Measurements from ENCODE around the gene ANKMY2.

ANKMY2 gene

DNA sequence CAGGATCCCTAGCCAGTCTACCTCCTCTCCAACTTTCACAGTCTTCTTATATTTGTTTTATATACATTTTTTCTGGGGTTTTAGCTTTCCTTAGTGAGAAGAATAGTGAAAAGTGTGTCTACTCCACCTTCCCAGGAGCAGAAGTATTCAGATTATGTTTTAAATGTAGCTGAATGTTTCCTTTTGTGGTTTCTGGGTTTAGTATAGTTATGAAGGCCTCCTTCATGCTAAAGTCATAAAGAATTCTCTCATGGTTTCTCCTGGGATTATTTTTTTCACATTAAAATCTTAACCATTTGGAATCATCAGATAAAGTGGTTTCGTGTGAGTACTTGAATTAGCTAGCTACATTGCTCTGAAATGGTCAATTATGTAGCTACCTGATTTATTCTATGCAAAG lies 50.9 kb downstream of the ANKMY2 start:
- TF ChIP-seq, protein P1, sequence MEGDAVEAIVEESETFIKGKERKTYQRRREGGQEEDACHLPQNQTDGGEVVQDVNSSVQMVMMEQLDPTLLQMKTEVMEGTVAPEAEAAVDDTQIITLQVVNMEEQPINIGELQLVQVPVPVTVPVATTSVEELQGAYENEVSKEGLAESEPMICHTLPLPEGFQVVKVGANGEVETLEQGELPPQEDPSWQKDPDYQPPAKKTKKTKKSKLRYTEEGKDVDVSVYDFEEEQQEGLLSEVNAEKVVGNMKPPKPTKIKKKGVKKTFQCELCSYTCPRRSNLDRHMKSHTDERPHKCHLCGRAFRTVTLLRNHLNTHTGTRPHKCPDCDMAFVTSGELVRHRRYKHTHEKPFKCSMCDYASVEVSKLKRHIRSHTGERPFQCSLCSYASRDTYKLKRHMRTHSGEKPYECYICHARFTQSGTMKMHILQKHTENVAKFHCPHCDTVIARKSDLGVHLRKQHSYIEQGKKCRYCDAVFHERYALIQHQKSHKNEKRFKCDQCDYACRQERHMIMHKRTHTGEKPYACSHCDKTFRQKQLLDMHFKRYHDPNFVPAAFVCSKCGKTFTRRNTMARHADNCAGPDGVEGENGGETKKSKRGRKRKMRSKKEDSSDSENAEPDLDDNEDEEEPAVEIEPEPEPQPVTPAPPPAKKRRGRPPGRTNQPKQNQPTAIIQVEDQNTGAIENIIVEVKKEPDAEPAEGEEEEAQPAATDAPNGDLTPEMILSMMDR (IDR thresholded peaks at IDR 0.05): no peak
- peaks cover 6% of the 10 kb centered on the region for H3K4me1 ChIP-seq
- H3K27ac ChIP-seq: no peak overlapping the region
- no peaks in the 10 kb centered on the region for H3K27me3 ChIP-seq (ENCODE audit: control insufficient read depth, insufficient read depth, low read length)
- H3K4me3 ChIP-seq (ENCODE audit: low read depth, low read length): no peak overlapping the region
- no peak overlapping the region for H2AFZ ChIP-seq
- no peak overlapping the region for H3K4me2 ChIP-seq (ENCODE audit: low read length)
- no peaks in the 10 kb centered on the region for H3K36me3 ChIP-seq (ENCODE audit: control insufficient read depth, insufficient read depth, low read length)
- no peaks in the 10 kb centered on the region for H3K79me2 ChIP-seq
- H3K9me3 ChIP-seq (ENCODE audit: control insufficient read depth, low read length): no peaks in the 10 kb centered on the region
- H3K9ac ChIP-seq: no peak overlapping the region

DNA sequence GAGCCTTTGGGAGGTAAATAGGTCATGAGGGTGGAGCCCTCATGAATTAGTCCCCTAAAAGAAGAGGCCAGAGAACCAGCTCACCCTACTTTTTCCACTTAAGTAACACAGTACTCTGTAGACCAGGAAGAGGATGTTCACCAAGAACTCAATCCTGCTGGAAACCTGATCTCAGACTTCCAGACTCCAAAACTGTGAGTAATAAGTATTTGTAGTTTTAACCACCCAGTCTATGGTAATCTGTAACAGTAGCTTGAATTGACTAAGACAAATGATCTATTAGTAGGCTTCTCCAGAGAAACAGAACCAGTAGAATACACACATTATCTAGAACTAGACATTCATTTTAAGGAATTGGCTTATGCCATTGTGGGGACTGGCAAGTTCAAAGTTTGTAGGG lies 51.5 kb downstream of the ANKMY2 start:
- Histone ChIP-seq H3K4me3 (ENCODE audit: low read depth, low read length) (no peak overlapping the region), H2AFZ (no peak overlapping the region), H3K4me1 (peaks cover 6% of the 10 kb centered on the region), H3K79me2 (no peaks in the 10 kb centered on the region), H3K9me3 (ENCODE audit: control insufficient read depth, low read length) (no peaks in the 10 kb centered on the region), H3K9ac (no peak overlapping the region), H3K4me2 (ENCODE audit: low read length) (no peak overlapping the region), H3K27me3 (ENCODE audit: control insufficient read depth, insufficient read depth, low read length) (no peaks in the 10 kb centered on the region), H3K36me3 (ENCODE audit: control insufficient read depth, insufficient read depth, low read length) (no peaks in the 10 kb centered on the region), H3K27ac (no peak overlapping the region)
- TF ChIP-seq, protein P1 (IDR thresholded peaks at IDR 0.05): no peak

DNA sequence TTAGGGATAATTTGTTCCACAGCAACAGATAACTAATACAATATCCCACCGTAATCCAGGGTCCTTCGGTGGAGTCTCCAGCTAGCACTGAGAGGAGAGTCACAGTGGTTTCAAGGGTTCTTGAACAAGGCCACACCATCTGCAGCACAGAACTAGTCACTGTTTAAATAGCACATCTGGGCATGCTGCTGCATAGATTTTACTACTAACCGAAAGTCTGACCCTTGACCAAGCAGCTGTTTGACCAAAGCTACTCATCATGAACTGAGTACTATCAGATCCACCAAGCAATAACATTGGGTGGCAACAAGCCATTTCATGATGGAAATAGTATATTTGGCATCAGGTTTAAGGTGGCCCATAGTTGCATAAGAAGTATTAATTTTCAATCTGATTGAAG lies 53.2 kb downstream of the ANKMY2 start:
- H2AFZ ChIP-seq: no peak overlapping the region
- H3K4me1 ChIP-seq: peaks cover 6% of the 10 kb centered on the region
- no peak overlapping the region for H3K4me2 ChIP-seq (ENCODE audit: low read length)
- no peaks in the 10 kb centered on the region for H3K79me2 ChIP-seq
- H3K9ac ChIP-seq: no peak overlapping the region
- no peaks in the 10 kb centered on the region for H3K9me3 ChIP-seq (ENCODE audit: control insufficient read depth, low read length)
- H3K4me3 ChIP-seq (ENCODE audit: low read depth, low read length): no peak overlapping the region
- no peaks in the 10 kb centered on the region for H3K27me3 ChIP-seq (ENCODE audit: control insufficient read depth, insufficient read depth, low read length)
- TF ChIP-seq, protein P1 (IDR thresholded peaks at IDR 0.05): no peak
- H3K27ac ChIP-seq: no peak overlapping the region
- no peaks in the 10 kb centered on the region for H3K36me3 ChIP-seq (ENCODE audit: control insufficient read depth, insufficient read depth, low read length)

DNA sequence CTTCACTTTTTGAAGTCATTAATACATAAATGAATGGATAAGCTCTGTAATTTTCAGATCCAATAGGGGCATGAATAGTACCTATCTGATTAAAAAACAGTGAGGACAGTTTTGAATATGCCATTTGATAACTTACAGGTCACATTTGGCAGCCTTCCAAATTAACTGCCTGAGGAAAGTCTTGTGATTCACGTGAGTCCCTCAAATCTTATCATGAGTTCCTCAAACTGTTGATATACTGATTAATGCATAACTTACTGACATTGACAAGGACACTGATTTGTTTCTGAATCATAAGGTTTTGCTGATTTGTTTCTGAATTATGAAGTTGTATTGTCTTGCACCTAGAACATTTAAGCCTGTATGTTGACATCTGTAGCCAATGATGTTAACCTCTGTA lies 55.1 kb downstream of the ANKMY2 start:
- H3K27ac ChIP-seq: no peak overlapping the region
- no peak overlapping the region for H2AFZ ChIP-seq
- H3K27me3 ChIP-seq (ENCODE audit: control insufficient read depth, insufficient read depth, low read length): no peaks in the 10 kb centered on the region
- H3K9ac ChIP-seq: no peak overlapping the region
- no peaks in the 10 kb centered on the region for H3K79me2 ChIP-seq
- no peak overlapping the region for H3K4me3 ChIP-seq (ENCODE audit: low read depth, low read length)
- peaks cover 6% of the 10 kb centered on the region for H3K4me1 ChIP-seq
- TF ChIP-seq, protein P1 (IDR thresholded peaks at IDR 0.05): no peak
- H3K4me2 ChIP-seq (ENCODE audit: low read length): no peak overlapping the region
- H3K9me3 ChIP-seq (ENCODE audit: control insufficient read depth, low read length): no peaks in the 10 kb centered on the region
- H3K36me3 ChIP-seq (ENCODE audit: control insufficient read depth, insufficient read depth, low read length): no peaks in the 10 kb centered on the region

DNA sequence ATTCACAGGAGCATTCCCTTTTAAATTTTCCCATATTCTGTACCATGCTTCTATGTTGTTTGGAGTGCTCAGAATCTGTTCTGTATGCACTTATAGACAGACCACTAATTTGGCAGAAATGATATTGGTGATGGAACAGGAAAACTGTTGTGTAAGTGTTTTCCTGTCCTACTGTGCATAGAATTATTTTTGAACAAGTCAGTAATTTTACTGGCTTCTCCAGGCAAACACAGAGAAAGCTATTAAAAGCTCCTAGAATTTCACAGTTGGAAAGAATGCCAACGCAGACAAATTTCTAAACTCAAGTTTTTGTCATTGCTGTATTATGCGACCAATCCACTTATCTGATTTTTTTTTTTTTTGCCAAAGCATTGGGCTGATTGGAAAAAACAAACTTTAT lies 55.7 kb downstream of the ANKMY2 start:
- H3K9ac ChIP-seq: no peak overlapping the region
- H3K9me3 ChIP-seq (ENCODE audit: control insufficient read depth, low read length): no peaks in the 10 kb centered on the region
- H3K4me3 ChIP-seq (ENCODE audit: low read depth, low read length): no peak overlapping the region
- H3K79me2 ChIP-seq: no peaks in the 10 kb centered on the region
- TF ChIP-seq, protein P1 (IDR thresholded peaks at IDR 0.05): no peak
- peaks cover 6% of the 10 kb centered on the region for H3K4me1 ChIP-seq
- no peak overlapping the region for H3K27ac ChIP-seq
- H2AFZ ChIP-seq: no peak overlapping the region
- H3K4me2 ChIP-seq (ENCODE audit: low read length): no peak overlapping the region
- H3K27me3 ChIP-seq (ENCODE audit: control insufficient read depth, insufficient read depth, low read length): no peaks in the 10 kb centered on the region
- no peaks in the 10 kb centered on the region for H3K36me3 ChIP-seq (ENCODE audit: control insufficient read depth, insufficient read depth, low read length)

All from parathyroid adenoma (tissue), 2 donors.